HepG2 (cell line): ENCODE data around the gene LAMB4. TPM values are rescaled to one million over a fixed set of nuclear protein-coding genes. Genes with fewer than 3 reads are reported as not detected.

Experiments used
- ATAD3A ChIP-seq: sonication (generic); formaldehyde crosslinking; IDR thresholded peaks from 2 replicates; pipeline ENCODE4 v1.4.0; 2020; ENCODE audit warnings: missing genetic modification reagents
- CBFB ChIP-seq: sonication (generic); formaldehyde crosslinking; IDR thresholded peaks from 2 replicates; pipeline ENCODE4 v1.4.0; 2020; ENCODE audit warnings: missing genetic modification reagents
- MAF1 ChIP-seq: sonication (generic); formaldehyde crosslinking; IDR thresholded peaks from 2 replicates; pipeline ENCODE4 v1.5.0; 2020; ENCODE audit warnings: missing genetic modification reagents, borderline replicate concordance
- MATR3 ChIP-seq: sonication (generic); formaldehyde crosslinking; IDR thresholded peaks from 2 replicates; pipeline ENCODE4 v1.4.0; 2020; ENCODE audit warnings: missing genetic modification reagents
- MED13 ChIP-seq: sonication (generic); formaldehyde crosslinking; IDR thresholded peaks from 2 replicates; pipeline ENCODE4 v1.5.0; 2020; ENCODE audit warnings: missing genetic modification reagents
- PHB2 ChIP-seq: fragments of 450-650 bp; IDR thresholded peaks from 2 replicates; pipeline ENCODE4 v1.6.1; 2018; ENCODE audit not compliant: partially characterized antibody
- SIN3B ChIP-seq: fragments of 150-350 bp; IDR thresholded peaks from 2 replicates; pipeline ENCODE4 v1.6.1; 2014; ENCODE audit warnings: low read length
- SOX13 ChIP-seq, 3 experiments: fragments of 450-650 bp in 1 of 3; sonication (generic) in 1 of 3; formaldehyde crosslinking in 1 of 3; IDR thresholded peaks in 2 of 3; conservative IDR thresholded peaks in 1 of 3; 2 replicates each; pipeline versions ENCODE4 v1.5.0 to v1.6.1; 2016 to 2020; ENCODE audit warnings: antibody characterized with exemption in 1 of 3, mild to moderate bottlenecking in 1 of 3, missing compliant biosample characterization in 1 of 3, missing genetic modification reagents in 1 of 3, moderate library complexity in 1 of 3
- SP140L ChIP-seq: sonication (generic); formaldehyde crosslinking; IDR thresholded peaks from 2 replicates; pipeline ENCODE4 v1.4.0; 2020; ENCODE audit warnings: missing genetic modification reagents, borderline replicate concordance
- SP2 ChIP-seq: sonication (generic); formaldehyde crosslinking; IDR thresholded peaks from 2 replicates; pipeline ENCODE4 v1.5.1; 2020; ENCODE audit warnings: mild to moderate bottlenecking, missing genetic modification reagents
- STAG1 ChIP-seq: sonication (generic); formaldehyde crosslinking; IDR thresholded peaks from 2 replicates; pipeline ENCODE4 v1.4.0; 2020; ENCODE audit warnings: missing genetic modification reagents
- ZNF234 ChIP-seq: sonication (generic); formaldehyde crosslinking; conservative IDR thresholded peaks from 2 replicates; pipeline ENCODE4 v1.5.1; 2020; ENCODE audit warnings: mild to moderate bottlenecking, missing genetic modification reagents
- ZNF256 ChIP-seq: sonication (generic); formaldehyde crosslinking; conservative IDR thresholded peaks from 2 replicates; pipeline ENCODE4 v1.4.0; 2020; ENCODE audit warnings: missing genetic modification reagents
- ZNF572 ChIP-seq: sonication (generic); formaldehyde crosslinking; IDR thresholded peaks from 2 replicates; pipeline ENCODE4 v1.5.1; 2020; ENCODE audit warnings: mild to moderate bottlenecking, missing genetic modification reagents
- ZNF747 ChIP-seq: sonication (generic); formaldehyde crosslinking; IDR thresholded peaks from 2 replicates; pipeline ENCODE4 v1.8.1; 2023; ENCODE audit warnings: missing genetic modification reagents, mild to moderate bottlenecking, borderline replicate concordance
- ZNF850 ChIP-seq: sonication (generic); formaldehyde crosslinking; conservative IDR thresholded peaks from 2 replicates; pipeline ENCODE4 v1.9.0; 2021; ENCODE audit warnings: mild to moderate bottlenecking, missing genetic modification reagents
- polyA plus RNA-seq, 8 experiments: library from polyadenylated mRNA; depleted of rRNA in 3 of 8; stranded (reverse) in 7 of 8; unstranded in 1 of 8; fragments of >200 nt; fragmentation: Illumina TruSeq in 4 of 8; extraction: Trizol in 4 of 8; gene quantifications; 2 replicates each; pipeline versions ENCODE4 v1.2.1 to v1.2.3, GENCODE V29; 2011 to 2016; ENCODE audit warnings: low read depth in 4 of 8, missing spikeins in 1 of 8, mixed read lengths in 1 of 8; ENCODE audit not compliant: insufficient read depth in 1 of 8
- total RNA-seq, 5 experiments: library from RNA; depleted of rRNA; stranded (reverse); fragments of >200 nt; fragmentation: Illumina TruSeq; extraction: Trizol; gene quantifications; 2 replicates each; pipeline ENCODE4 v1.2.3, GENCODE V29; 2016; ENCODE audit warnings: low read depth in 1 of 5
- TF ChIP-seq, protein P1 (sequence below): fragments of 450-650 bp; IDR thresholded peaks from 2 replicates; pipeline ENCODE4 v1.6.1; 2017; ENCODE audit warnings: mild to moderate bottlenecking
- TF ChIP-seq, protein P2 (sequence below): IDR thresholded peaks from 2 replicates; pipeline ENCODE4 v1.6.1; 2016; ENCODE audit warnings: low read depth, borderline replicate concordance
- TF ChIP-seq, protein P3 (sequence below): sonication (generic); formaldehyde crosslinking; IDR thresholded peaks from 2 replicates; pipeline ENCODE4 v1.8.0; 2022; ENCODE audit warnings: missing genetic modification reagents, mild to moderate bottlenecking, moderate library complexity, borderline replicate concordance
- TF ChIP-seq, protein P4 (sequence below): sonication (generic); formaldehyde crosslinking; IDR thresholded peaks from 2 replicates; pipeline ENCODE4 v1.5.0; 2020; ENCODE audit warnings: missing genetic modification reagents, mild to moderate bottlenecking, borderline replicate concordance
- TF ChIP-seq, protein P5 (sequence below): sonication (generic); formaldehyde crosslinking; IDR thresholded peaks from 2 replicates; pipeline ENCODE4 v1.5.0; 2020; ENCODE audit warnings: missing genetic modification reagents
- TF ChIP-seq, protein P6 (sequence below): sonication (generic); formaldehyde crosslinking; IDR thresholded peaks from 2 replicates; pipeline ENCODE4 v1.4.0; 2020; ENCODE audit warnings: mild to moderate bottlenecking, missing genetic modification reagents

The LAMB4 gene
- total and polyA plus RNA-seq, 2 of the 13 experiments (the other 11 are each of a cell fraction or from before 2014, with no cell fraction given): 0.05 TPM; not detected in 1

DNA sequence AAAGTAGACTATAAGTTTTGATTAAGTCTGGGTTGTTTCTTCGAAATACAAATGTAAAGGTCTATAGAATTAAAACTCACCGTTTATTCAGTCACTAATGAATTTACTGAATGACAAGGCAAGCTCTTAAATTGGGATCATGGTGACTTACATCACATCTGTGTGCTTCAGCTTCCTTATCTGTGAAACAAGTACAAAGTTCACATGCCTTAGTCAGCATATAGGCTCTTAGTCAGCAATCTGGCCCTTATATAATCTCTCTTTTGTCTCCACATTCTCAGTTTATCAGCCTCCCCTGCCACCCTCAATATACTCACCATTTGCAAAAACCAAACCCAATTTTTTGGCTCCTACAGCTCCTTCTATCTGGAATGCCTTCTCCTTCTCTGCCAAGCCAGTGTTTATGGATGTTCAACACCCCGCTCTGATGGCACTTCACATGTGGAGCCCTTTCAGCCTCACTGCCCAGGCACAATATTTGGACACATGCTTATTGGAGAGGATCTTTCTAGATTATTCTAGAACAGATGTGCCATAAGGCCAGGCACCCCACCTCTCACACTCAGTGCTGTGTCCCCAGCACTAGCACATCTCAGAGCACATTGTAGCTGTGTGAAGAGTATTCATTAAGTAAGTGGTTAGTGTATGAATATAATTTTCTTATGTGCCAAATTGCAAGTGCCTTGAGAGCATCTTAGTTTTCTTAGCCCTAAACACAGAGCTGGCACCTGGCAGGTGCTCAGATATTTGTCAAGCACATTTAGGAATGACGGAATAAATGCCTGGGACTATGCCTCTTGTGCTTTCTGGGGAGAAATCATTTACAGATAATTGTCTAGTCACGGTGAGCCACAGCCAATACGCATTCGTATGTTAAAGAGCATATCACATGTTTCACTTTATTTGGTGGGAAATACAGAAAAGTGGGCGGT lies 117.4 kb downstream of the LAMB4 start (continued):
- TF ChIP-seq, protein P1, sequence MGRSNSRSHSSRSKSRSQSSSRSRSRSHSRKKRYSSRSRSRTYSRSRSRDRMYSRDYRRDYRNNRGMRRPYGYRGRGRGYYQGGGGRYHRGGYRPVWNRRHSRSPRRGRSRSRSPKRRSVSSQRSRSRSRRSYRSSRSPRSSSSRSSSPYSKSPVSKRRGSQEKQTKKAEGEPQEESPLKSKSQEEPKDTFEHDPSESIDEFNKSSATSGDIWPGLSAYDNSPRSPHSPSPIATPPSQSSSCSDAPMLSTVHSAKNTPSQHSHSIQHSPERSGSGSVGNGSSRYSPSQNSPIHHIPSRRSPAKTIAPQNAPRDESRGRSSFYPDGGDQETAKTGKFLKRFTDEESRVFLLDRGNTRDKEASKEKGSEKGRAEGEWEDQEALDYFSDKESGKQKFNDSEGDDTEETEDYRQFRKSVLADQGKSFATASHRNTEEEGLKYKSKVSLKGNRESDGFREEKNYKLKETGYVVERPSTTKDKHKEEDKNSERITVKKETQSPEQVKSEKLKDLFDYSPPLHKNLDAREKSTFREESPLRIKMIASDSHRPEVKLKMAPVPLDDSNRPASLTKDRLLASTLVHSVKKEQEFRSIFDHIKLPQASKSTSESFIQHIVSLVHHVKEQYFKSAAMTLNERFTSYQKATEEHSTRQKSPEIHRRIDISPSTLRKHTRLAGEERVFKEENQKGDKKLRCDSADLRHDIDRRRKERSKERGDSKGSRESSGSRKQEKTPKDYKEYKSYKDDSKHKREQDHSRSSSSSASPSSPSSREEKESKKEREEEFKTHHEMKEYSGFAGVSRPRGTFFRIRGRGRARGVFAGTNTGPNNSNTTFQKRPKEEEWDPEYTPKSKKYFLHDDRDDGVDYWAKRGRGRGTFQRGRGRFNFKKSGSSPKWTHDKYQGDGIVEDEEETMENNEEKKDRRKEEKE: no peak
- TF ChIP-seq SIN3B (no peak), SOX13 (IDR thresholded peaks at IDR 0.05) (peak; percentile 70; the same call in 1 of the 2 replicates), SOX13 (CRISPR knock-in tag; conservative IDR thresholded peaks at IDR 0.05 in 1 of 2, IDR thresholded peaks at IDR 0.05 in 1 of 2) (peak in 1 of 2 experiments; percentile 95; a peak in 2 of 4 replicates), MAF1 (CRISPR knock-in tag) (no peak), PHB2 (no peak), SP2 (CRISPR knock-in tag) (no peak), MATR3 (no peak), ZNF256 (CRISPR knock-in tag) (no peak), ZNF234 (no peak), MED13 (no peak), ZNF850 (CRISPR knock-in tag) (no peak), ATAD3A (CRISPR knock-in tag) (no peak), ZNF572 (CRISPR knock-in tag) (no peak), CBFB (0 out of 2 replicates have a peak, but pooled peaks have one; percentile 38), SP140L (CRISPR knock-in tag) (no peak), ZNF747 (CRISPR knock-in tag) (no peak), STAG1 (peak; percentile 8; the same call in 1 of the 2 replicates)
- TF ChIP-seq, protein P2, sequence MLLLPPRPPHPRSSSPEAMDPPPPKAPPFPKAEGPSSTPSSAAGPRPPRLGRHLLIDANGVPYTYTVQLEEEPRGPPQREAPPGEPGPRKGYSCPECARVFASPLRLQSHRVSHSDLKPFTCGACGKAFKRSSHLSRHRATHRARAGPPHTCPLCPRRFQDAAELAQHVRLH (CRISPR knock-in tag): peak; percentile 38; the same call in 1 of the 2 replicates
- TF ChIP-seq, protein P3, sequence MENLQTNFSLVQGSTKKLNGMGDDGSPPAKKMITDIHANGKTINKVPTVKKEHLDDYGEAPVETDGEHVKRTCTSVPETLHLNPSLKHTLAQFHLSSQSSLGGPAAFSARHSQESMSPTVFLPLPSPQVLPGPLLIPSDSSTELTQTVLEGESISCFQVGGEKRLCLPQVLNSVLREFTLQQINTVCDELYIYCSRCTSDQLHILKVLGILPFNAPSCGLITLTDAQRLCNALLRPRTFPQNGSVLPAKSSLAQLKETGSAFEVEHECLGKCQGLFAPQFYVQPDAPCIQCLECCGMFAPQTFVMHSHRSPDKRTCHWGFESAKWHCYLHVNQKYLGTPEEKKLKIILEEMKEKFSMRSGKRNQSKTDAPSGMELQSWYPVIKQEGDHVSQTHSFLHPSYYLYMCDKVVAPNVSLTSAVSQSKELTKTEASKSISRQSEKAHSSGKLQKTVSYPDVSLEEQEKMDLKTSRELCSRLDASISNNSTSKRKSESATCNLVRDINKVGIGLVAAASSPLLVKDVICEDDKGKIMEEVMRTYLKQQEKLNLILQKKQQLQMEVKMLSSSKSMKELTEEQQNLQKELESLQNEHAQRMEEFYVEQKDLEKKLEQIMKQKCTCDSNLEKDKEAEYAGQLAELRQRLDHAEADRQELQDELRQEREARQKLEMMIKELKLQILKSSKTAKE (CRISPR knock-in tag): no peak
- TF ChIP-seq, protein P4, sequence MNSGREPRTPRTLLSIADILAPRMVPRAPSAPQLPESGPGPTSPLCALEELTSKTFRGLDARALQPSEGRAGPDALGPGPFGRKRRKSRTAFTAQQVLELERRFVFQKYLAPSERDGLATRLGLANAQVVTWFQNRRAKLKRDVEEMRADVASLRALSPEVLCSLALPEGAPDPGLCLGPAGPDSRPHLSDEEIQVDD (CRISPR knock-in tag): no peak
- TF ChIP-seq, protein P5, sequence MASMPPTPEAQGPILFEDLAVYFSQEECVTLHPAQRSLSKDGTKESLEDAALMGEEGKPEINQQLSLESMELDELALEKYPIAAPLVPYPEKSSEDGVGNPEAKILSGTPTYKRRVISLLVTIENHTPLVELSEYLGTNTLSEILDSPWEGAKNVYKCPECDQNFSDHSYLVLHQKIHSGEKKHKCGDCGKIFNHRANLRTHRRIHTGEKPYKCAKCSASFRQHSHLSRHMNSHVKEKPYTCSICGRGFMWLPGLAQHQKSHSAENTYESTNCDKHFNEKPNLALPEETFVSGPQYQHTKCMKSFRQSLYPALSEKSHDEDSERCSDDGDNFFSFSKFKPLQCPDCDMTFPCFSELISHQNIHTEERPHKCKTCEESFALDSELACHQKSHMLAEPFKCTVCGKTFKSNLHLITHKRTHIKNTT (CRISPR knock-in tag): no peak
- TF ChIP-seq, protein P6, sequence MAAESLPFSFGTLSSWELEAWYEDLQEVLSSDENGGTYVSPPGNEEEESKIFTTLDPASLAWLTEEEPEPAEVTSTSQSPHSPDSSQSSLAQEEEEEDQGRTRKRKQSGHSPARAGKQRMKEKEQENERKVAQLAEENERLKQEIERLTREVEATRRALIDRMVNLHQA (CRISPR knock-in tag): no peak
